ENCODE results near the gene ATP8B1.

- TF ChIP-seq CTCF (IDR thresholded peaks at IDR 0.05) (no peak), POLR2A (IDR thresholded peaks at IDR 0.05) (no peak)
Measured at GRCh38 chr18:57741273-57741672, 61.8 kb downstream of the ATP8B1 start.
